ENCODE measurements around the gene WFDC10A.
"Not testable (repeated sequence)": the region's sequence is repeated elsewhere in the genome, so short reads cannot be mapped to it uniquely, and the experiment has no call there.

The WFDC10A gene
- 0 to 0.07 (median 0) reads per million in 18 experiments for total RNA-seq

DNA sequence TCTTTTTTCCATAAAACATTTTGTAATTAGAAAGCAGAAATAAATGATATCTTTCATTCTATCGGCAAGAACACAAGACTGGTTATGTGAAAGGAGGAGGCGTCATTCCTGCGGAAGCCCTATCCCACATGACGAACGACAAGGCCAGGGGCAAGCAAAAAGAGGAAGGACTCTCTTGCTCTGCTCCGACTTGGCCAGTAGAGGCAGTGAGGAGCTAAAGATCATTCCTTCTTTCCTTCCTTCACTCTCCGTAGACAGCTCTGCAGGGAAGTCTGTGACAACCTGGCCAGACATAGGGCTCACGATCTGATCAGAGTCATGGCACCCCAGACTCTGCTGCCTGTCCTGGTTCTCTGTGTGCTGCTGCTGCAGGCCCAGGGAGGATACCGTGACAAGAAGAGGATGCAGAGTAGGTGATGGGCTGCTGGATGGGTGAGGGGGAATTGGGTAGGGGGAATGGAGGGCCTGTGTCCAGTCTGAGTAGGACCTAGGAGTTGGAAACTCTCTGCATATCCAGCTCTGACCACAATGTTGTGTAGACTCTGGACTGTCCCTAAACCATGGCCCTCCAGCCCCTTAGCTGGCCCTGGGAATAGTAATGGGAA, at the start of gene WFDC10A:
WFDC10A (plus strand) TSS at position 244 of the 605 bp plus-strand sequence; CDS start at position 319, 75 bp downstream.
- peak; percentile 83 to 85 for DNase-seq

DNA sequence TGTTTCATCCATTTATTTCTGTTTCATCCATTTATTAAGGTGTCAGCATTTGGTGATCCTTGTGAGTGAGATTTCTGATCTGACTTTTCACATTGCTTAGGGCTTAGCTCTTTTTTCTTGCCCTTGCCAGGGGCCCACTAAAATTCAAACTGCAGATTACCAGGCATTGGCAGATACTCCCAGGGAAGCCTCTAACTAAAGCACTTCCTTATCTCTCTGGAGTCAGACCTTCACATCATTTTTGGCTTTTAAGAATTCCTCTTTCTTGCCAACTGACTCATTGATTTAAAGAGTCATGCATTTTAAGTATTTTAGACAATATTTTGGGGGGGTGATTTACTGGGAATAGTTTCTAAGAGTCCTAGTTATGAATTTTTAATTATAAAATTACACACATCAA, 47.8 kb upstream of the WFDC10A start:
- no peak for DNase-seq

DNA sequence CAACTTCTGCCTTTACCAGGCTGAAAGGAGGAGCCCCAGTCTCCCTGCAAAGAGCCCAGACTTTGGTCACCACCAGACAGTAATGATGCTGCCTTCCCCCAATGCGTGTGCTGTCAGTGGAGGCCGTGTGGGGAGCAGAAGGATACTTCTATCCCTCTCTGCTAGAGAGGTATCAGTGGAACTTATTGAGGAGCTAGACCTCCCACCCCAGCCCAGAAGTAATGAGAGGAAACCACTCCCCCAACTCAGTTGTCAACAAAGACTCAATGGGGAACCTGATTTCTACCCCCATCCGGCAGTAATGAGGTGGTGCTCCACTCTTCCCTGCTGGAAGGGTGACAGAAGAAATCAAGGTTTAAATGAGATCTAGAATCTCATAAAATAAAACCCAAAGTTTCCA, 46.0 kb upstream of the WFDC10A start:
- DNase-seq = no peak

DNA sequence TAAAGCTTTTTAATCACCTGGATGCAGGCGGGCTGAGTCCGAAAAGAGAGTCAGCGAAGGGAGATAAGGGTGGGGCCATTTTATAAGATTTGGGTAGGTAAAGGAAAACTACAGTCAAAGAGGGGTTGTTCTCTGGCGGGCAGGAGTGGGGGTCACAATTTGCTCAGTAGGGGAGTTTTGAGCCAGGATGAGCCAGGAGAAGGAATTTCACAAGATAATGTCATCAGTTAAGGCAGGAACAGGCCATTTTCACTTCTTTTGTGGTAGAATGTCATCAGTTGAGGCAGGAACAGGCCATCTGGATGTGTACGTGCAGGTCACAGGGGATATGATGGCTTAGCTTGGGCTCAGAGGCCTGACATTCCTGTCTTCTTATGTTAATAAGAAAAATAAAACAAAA, 45.2 kb upstream of the WFDC10A start:
- DNase-seq = not testable (repeated sequence)

GRCh38 chr20:45585986-45586385, 43.6 kb upstream of the WFDC10A start:
- not testable (repeated sequence) for DNase-seq

DNA sequence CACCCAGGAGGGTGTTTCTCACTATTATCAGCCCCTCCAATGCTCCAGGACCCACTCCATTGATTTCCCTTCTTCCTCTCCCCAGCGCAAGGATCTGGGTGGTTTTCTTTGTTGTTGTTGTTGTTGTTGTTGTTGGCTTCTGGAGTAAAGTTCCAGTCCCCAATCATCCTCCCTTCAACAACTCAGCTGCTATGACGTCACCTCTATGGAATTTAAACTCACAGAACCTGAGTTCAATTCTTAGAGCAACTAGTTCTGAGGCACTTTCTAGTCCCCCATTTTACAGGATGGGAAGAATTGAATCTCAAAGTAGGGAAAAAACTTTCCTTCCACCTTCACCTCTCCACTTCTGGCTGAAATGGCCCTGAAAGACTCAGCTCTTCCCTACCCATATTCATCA, 40.7 kb upstream of the WFDC10A start:
- DNase-seq = no peak

GRCh38 chr20:45589725-45590124, 39.8 kb upstream of the WFDC10A start:
- DNase-seq = no peak

- DNase-seq = peak; percentile 79 to 84
These were observed 36.9 kb upstream of the WFDC10A start for GRCh38 chr20:45592574-45593189.

DNA sequence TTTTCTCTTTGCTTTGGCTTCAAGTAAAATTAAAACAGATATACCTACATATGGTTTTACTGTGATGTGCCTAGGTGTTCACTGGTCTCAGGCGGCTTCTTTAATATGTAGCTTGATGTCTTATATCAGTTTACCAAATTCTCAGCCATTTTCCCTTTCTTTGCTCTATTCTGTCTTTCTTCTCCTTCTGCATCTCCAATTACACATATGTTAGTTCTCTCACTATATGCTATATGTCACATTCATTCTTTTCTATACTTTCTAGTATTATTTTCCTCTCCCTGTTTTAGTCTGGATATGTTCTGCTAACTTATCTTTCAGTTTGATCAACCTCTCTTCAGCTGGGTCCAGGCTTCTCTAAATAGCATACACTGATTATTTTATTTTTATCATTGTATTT, 36.0 kb upstream of the WFDC10A start:
- DNase-seq = no peak

- no peak for DNase-seq
These were observed 34.3 kb upstream of the WFDC10A start for GRCh38 chr20:45595235-45595634.

- DNase-seq = peak; percentile 35 to 45
These were observed 21.7 kb upstream of the WFDC10A start for GRCh38 chr20:45607810-45608209.

GRCh38 chr20:45611054-45611453, 18.5 kb upstream of the WFDC10A start:
- DNase-seq = peak; percentile 77 to 80

GRCh38 chr20:45612314-45612713, 17.2 kb upstream of the WFDC10A start:
- DNase-seq = peak in 1 of 2 donors; percentile 10

DNA sequence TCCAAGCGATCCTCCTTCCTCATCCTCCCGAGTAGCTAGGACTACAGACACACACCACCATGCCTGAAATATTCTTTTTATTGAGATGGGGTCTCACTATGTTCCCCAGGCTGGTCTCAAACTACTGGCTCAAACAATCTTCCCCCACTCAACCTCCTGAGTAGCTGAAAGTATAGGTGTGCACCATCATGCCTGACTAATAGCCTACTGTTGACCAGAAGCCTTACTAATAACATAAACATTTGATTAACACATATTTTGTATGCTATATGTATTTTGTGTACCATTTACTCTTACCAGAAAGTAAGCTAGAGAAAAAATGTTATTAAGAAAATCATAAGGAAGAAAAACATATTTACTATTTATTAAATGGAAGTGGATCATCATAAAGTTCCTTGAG, 11.9 kb upstream of the WFDC10A start:
- no peak for DNase-seq

GRCh38 chr20:45621593-45621992, 7.9 kb upstream of the WFDC10A start:
- no peak for DNase-seq

DNA sequence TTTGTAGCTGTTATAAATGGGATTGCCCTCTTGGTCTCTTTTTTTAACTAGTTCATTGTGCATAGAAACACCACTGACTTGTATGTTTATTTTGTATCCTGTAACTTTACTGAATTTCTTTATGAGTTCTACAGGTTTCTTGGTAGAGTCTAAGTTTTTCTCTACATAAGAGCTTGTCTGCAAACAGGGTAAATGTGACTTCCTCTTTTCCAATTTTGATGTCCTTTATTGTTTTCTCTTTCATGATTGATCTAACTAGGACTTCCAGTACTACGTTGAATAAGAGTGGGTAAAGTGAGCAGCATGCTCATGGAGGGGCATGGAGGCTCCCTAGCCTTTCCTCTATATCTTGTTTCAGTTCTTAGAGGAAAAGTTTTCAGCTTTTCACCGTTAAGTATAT, 3.0 kb upstream of the WFDC10A start:
- no peak for DNase-seq

DNA sequence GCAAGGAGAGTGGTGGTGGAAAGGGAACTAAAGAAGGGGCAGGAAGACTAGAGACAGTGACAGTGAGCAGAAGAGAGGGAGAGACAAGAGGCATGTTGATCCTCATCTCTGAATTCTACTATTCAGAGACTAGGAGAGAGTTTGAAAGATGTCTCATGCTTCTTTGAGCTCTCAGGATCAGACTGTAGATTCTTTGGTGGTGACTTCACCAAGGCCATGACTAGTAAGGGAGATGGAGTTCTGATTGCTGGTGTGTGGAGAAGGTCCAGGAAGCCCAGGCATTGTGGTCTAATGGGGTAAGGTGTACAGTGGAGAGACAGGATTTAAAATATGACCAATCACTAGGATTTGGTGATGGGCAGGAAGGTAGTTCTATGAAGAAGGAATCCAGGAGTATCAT, 832 bp downstream of the WFDC10A start:
- DNase-seq = no peak

GRCh38 chr20:45631184-45631583, 1.6 kb downstream of the WFDC10A start, which contains the start of gene WFDC9:
WFDC9 (minus strand) TSS chr20:45631284; CDS start chr20:45610181, 21,103 bp downstream.
- no peak for DNase-seq

DNA sequence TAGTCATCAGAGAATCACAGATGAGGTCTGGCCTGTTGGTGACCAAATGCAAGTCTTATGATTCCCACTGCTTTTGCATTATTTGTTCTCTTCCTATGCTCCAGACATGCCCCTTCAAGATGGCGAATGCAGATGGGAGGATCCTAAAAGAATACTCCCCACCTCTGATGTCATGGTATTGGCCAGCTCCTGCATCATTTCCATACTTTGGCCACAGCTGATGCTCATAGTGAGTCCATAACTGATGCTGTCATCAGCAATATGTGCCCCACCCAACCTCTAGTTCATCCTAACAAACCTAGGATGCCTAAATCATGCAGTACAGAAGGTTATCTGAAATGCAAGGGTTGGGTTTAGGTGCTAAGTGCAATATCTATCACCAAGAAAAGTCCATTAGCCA, 7.0 kb downstream of the WFDC10A start:
- no peak for DNase-seq

- no peak for DNase-seq
These were observed 10.1 kb downstream of the WFDC10A start for GRCh38 chr20:45639687-45640086.

DNA sequence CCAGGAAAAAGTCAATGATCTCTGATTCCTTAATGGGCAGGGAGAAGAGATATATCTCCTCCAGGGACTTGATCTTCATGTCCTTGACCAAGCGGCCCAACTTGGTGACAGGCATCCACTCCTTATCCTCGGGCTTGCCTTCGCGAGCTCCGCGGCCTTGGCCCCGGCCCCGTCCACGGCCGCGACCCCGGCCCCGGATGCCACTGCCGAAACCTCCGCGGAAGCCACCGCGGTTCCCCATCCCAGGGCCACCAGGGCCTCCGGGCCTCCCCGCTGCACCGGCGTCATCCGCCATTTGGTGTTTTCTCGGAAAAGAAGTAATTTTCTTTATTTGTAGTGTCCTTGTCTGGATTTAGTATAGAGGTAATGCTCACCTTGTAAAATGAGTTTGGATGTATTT, 11.5 kb downstream of the WFDC10A start:
- DNase-seq = not testable (repeated sequence)

- not testable (repeated sequence) for DNase-seq
These were observed 16.3 kb downstream of the WFDC10A start for GRCh38 chr20:45645869-45646268.

- no peak for DNase-seq
These were observed 17.3 kb downstream of the WFDC10A start for GRCh38 chr20:45646875-45647274.

DNA sequence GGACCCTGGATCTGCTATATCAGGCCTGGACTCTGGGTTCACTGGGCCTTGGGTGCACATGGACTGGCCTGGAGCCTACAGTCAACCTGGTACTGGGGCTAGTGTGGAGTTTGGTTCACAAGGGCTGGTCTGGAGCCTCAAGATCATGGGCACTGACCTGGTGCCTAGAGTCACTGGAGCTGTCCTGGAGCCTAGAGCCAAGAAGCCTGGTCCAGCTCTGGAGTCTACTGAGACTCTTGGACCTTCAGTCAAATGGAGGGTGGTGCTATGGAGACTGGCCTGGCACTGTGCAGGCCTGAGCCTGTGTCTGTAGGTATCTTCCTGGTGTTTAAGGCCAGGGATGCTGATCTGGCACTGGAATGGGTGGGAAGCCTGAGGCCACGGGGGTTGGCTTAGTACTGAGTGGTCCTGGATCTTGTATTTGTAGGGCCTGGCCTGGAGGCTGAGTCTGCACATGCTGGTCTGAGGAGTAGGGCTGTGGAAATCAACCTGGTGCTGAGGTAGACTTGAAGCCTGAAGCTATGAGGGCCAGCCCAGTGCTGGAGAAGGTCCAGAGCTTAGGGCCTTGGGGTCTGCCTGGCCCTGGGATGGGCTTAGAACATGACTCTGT, 18.0 kb downstream of the WFDC10A start:
- DNase-seq = no peak
